Measurements from ENCODE around the gene PRRC2B.

The PRRC2B gene

DNA sequence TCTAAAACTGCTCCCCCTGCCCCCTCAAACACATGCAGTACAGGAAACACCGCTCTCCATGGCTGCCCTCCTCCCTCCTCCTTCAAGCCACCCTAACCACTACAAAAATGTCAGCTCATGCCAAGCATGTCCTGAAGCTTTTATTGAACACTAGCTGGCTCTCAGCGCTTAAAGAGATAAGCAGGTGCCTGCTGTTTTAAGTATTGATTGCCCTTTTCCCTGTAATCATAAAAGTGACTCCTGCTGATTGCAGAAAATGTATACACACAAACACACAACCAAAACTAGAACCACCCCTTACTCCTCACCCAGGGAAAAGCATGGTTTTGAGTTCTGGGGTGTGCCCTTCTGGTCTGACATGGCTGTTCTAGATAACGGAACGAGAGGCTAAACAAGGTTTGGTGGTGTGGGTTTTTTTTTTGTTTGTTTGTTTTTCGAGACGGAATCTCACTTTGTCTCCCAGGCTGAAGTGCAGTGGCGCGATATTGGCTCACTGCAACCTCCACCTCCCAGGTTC lies 140.9 kb downstream of the PRRC2B start:
- no peak for DNase-seq (ENCODE audit: extremely low read depth, low read depth)
- TF ChIP-seq, protein P1, sequence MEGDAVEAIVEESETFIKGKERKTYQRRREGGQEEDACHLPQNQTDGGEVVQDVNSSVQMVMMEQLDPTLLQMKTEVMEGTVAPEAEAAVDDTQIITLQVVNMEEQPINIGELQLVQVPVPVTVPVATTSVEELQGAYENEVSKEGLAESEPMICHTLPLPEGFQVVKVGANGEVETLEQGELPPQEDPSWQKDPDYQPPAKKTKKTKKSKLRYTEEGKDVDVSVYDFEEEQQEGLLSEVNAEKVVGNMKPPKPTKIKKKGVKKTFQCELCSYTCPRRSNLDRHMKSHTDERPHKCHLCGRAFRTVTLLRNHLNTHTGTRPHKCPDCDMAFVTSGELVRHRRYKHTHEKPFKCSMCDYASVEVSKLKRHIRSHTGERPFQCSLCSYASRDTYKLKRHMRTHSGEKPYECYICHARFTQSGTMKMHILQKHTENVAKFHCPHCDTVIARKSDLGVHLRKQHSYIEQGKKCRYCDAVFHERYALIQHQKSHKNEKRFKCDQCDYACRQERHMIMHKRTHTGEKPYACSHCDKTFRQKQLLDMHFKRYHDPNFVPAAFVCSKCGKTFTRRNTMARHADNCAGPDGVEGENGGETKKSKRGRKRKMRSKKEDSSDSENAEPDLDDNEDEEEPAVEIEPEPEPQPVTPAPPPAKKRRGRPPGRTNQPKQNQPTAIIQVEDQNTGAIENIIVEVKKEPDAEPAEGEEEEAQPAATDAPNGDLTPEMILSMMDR (IDR thresholded peaks at IDR 0.05; ENCODE audit: low read depth, low read length), result no peak

DNA sequence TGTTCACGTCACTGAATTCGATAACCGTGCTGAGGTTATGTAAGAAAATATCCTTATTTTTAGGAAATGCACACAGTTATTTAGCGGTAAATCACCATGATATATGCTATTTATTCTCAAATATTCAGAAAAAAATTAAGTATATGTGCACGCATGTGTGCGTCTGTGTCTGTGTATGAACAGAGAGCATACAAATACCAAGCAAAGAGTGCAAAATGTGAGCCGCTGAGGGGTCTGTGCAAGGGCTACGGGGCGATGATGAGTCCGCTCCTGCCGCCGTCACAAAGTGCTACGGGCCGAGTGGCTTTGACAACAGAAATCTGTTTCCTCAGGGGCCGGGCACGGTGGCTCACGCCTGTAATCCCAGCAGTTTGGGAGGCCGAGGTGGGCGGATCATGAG lies 144.1 kb downstream of the PRRC2B start:
- no peak for DNase-seq (ENCODE audit: extremely low read depth, low read depth)
- TF ChIP-seq, protein P1 (IDR thresholded peaks at IDR 0.05; ENCODE audit: low read depth, low read length), result no peak

DNA sequence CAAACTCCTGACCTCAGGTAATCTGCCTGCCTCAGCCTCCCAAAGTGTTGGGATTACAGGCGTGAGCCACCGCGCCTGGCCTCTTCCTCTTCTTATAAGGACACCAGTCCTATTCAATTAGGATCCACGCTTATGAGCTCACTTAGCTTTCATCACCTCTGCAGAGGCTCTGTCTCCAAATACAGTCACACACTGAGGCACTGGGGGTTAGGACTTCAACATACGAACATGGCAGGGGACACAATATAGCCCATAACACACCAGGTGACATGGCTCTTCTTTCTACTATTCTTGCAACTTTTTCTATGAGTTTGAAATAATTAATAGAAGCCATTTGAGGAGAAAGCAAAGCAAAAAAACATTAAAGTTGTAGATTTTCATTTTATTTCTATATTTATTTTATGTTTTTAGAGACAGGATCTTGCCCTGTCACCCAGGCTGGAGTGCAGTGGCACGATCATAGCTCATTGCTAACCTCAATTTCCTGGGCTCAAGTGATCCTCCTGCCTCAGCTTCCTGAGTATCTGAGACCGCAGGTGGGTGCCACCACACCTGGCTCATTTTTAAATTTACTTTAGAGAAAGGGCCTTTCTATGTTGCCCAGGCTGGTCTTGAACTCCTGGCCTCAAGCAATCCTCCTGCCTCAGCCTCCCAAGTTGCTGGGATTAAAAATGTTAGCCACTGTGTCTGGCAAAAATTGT lies 145.5 kb downstream of the PRRC2B start:
- TF ChIP-seq, protein P1 (IDR thresholded peaks at IDR 0.05; ENCODE audit: low read depth, low read length), result no peak
- no peak for DNase-seq (ENCODE audit: extremely low read depth, low read depth)

GRCh38 chr9:131543141-131543540 lies 149.3 kb downstream of the PRRC2B start:
- no peak for DNase-seq (ENCODE audit: extremely low read depth, low read depth)
- TF ChIP-seq, protein P1 (IDR thresholded peaks at IDR 0.05; ENCODE audit: low read depth, low read length), result no peak

- TF ChIP-seq, protein P1 (IDR thresholded peaks at IDR 0.05; ENCODE audit: low read depth, low read length), result no peak
- DNase-seq (ENCODE audit: extremely low read depth, low read depth), result no peak
These were observed 151.3 kb downstream of the PRRC2B start, which contains the start of gene PRRT1B for GRCh38 chr9:131545003-131545785. Gene PRRT1B (plus strand): TSS chr9:131545523. CDS start chr9:131545616, 93 bp downstream.

- TF ChIP-seq, protein P1 (IDR thresholded peaks at IDR 0.05; ENCODE audit: low read depth, low read length), result no peak
- DNase-seq (ENCODE audit: extremely low read depth, low read depth), result no peak
These were observed 152.0 kb downstream of the PRRC2B start for GRCh38 chr9:131545786-131546335.
